K562 (cell line): ENCODE results near the gene DESI1. TPM values are rescaled to one million over a fixed set of nuclear protein-coding genes. Genes with fewer than 3 reads are reported as not detected.
A peak's percentile ranks its signal among the peaks of the same experiment; 100 is the strongest.

ENCODE experiments used
- ATAC-seq: fragments of 200-7000 bp; cut with Tn5 transposase; 3 replicates; pipeline ENCODE4 v1.9.1; 2020; ENCODE audit warnings: moderate library complexity
- BruUV-seq: library from RNA; stranded (reverse); fragments of 400-500 nt; replicated peaks from 2 replicates; lab custom pipeline; 2021; lab: Mats Ljungman, UMichigan
- CTCF ChIA-PET: fragments of 300-600 bp; formaldehyde crosslinking; extraction: SDS; loops from one replicate; lab custom pipeline; 2021; ENCODE audit warnings: low intra/inter-chr PET ratio; lab: Yijun Ruan, JAX
- POLR2A ChIA-PET: fragments of 300-600, 350-650 bp; sonication (Branson Sonifier 250); formaldehyde crosslinking; extraction: SDS; loops from one replicate; lab custom pipeline; 2021; ENCODE audit warnings: antibody characterized with exemption, inconsistent platforms; lab: Yijun Ruan, JAX
- DNase-seq, 4 experiments: peaks; one replicate each; pipeline versions ENCODE4 v3.0.0 to v3.0.0-alpha.2; 2011 to 2018; ENCODE audit warnings: low spot score in 3 of 4, mixed read lengths in 3 of 4; ENCODE audit errors: extremely low read depth in 1 of 4
- FAIRE-seq: peaks from 2 replicates; lab custom pipeline; 2011; peaks lifted over from hg19 to GRCh38; lab: Jason Lieb, UNC
- H2AFZ ChIP-seq: 2 replicates; pipeline ENCODE4 v1.6.0; 2011; ENCODE audit warnings: low read depth, low read length, control low read depth, inconsistent platforms
- H3K27ac ChIP-seq: fragments of 200-600 bp; 3 replicates; pipeline ENCODE4 v1.8.0; 2011; ENCODE audit warnings: low read depth, mild to moderate bottlenecking, control low read depth, inconsistent platforms, low read length, moderate library complexity, mixed read lengths; ENCODE audit errors: extremely low read depth
- H3K27me3 ChIP-seq, 2 experiments: fragments of 300-600 bp in 1 of 2; 2 replicates in 1 of 2; 3 replicates in 1 of 2; pipeline versions ENCODE4 v1.6.0 to v1.8.0; 2011; ENCODE audit warnings: inconsistent platforms in 2 of 2, low read length in 2 of 2, mild to moderate bottlenecking in 1 of 2, mixed read lengths in 1 of 2, moderate library complexity in 1 of 2; ENCODE audit not compliant: control insufficient read depth in 2 of 2, insufficient read depth in 2 of 2
- H3K36me3 ChIP-seq: fragments of 300-600 bp; 3 replicates; pipeline ENCODE4 v1.8.0; 2011; ENCODE audit warnings: mild to moderate bottlenecking, low read length, inconsistent platforms; ENCODE audit not compliant: control insufficient read depth, insufficient read depth
- H3K4me1 ChIP-seq, 2 experiments: fragments of 200-600 bp in 1 of 2; replicated peaks in 1 of 2; 2 replicates in 1 of 2; 3 replicates in 1 of 2; pipeline versions ENCODE4 v1.5.1 to v1.8.0; 2011; ENCODE audit warnings: inconsistent platforms in 2 of 2, low read length in 2 of 2, mild to moderate bottlenecking in 1 of 2, mixed read lengths in 1 of 2, moderate library complexity in 1 of 2; ENCODE audit not compliant: control insufficient read depth in 2 of 2, insufficient read depth in 2 of 2
- H3K4me2 ChIP-seq: 2 replicates; pipeline ENCODE4 v1.6.1; 2011; ENCODE audit warnings: low read length, control low read depth, inconsistent platforms, mixed read lengths; ENCODE audit not compliant: insufficient read depth
- H3K4me3 ChIP-seq: fragments of 200-600 bp; sonication (generic), shearing (Covaris generic); 2 replicates; pipeline ENCODE4 v1.5.1; 2016; ENCODE audit warnings: control low read depth, inconsistent platforms
- H3K79me2 ChIP-seq: fragments of 200-600 bp; 3 replicates; pipeline ENCODE4 v1.8.0; 2011; ENCODE audit warnings: low read length, inconsistent platforms; ENCODE audit not compliant: control insufficient read depth, insufficient read depth
- H3K9ac ChIP-seq, 2 experiments: 2 replicates each; pipeline versions ENCODE4 v1.6.0 to v1.6.1; 2011; ENCODE audit warnings: low read depth in 2 of 2, low read length in 2 of 2, control low read depth in 1 of 2, inconsistent platforms in 1 of 2, mild to moderate bottlenecking in 1 of 2, mixed read lengths in 1 of 2; ENCODE audit not compliant: insufficient read depth in 1 of 2
- H3K9me1 ChIP-seq: one replicate; pipeline ENCODE4 v1.6.0; 2011; ENCODE audit warnings: inconsistent platforms, mild to moderate bottlenecking, low read length, moderate library complexity; ENCODE audit not compliant: control insufficient read depth, insufficient read depth
- H3K9me3 ChIP-seq: replicated peaks from 2 replicates; pipeline ENCODE4 v1.5.1; 2011; ENCODE audit warnings: low read depth, low read length, inconsistent platforms; ENCODE audit not compliant: control insufficient read depth, insufficient read depth
- H4K20me1 ChIP-seq: replicated peaks from 2 replicates; pipeline ENCODE4 v1.6.1; 2011; ENCODE audit warnings: low read length, inconsistent platforms, mixed read lengths; ENCODE audit not compliant: control insufficient read depth, insufficient read depth
- CBFA2T3 ChIP-seq: fragments of 450-650 bp; IDR thresholded peaks from 2 replicates; pipeline ENCODE4 v1.6.1; 2017
- CTBP1 ChIP-seq: fragments of 450-650 bp; IDR thresholded peaks from 2 replicates; pipeline ENCODE4 v1.6.1; 2016; ENCODE audit warnings: borderline replicate concordance
- ESRRA ChIP-seq: fragments of 450-650 bp; IDR thresholded peaks from 2 replicates; pipeline ENCODE4 v1.6.1; 2014; ENCODE audit warnings: low read depth, mild to moderate bottlenecking, moderate library complexity, borderline replicate concordance
- FOSL1 ChIP-seq: fragments of 200-800 bp; sonication (Bioruptor generic); conservative IDR thresholded peaks from 2 replicates; pipeline ENCODE4 v1.6.1; 2016; ENCODE audit warnings: missing genetic modification characterization, missing compliant biosample characterization
- HDGF ChIP-seq: fragments of 450-650 bp; IDR thresholded peaks from 2 replicates; pipeline ENCODE4 v1.6.1; 2016
- MAZ ChIP-seq, 2 experiments: fragments of 450-650 bp in 1 of 2; sonication (generic) in 1 of 2; formaldehyde crosslinking; IDR thresholded peaks in 1 of 2; conservative IDR thresholded peaks in 1 of 2; 2 replicates each; pipeline versions ENCODE4 v1.4.0 to v1.5.0; 2020; ENCODE audit warnings: mild to moderate bottlenecking in 1 of 2, missing genetic modification reagents in 1 of 2
- RBM39 ChIP-seq: fragments of 200-400 bp; formaldehyde crosslinking; optimal IDR thresholded peaks from 2 replicates; pipeline ENCODE3; 2018; ENCODE audit warnings: low read depth, low read length
- SMARCE1 ChIP-seq: fragments of 450-650 bp; IDR thresholded peaks from 2 replicates; pipeline ENCODE4 v1.7.1; 2016; ENCODE audit warnings: mild to moderate bottlenecking
- SNIP1 ChIP-seq: fragments of 450-650 bp; IDR thresholded peaks from 2 replicates; pipeline ENCODE4 v1.7.1; 2017; ENCODE audit warnings: low read depth, mild to moderate bottlenecking
- TGIF2 ChIP-seq: sonication (generic); formaldehyde crosslinking; IDR thresholded peaks from 2 replicates; pipeline ENCODE4 v1.8.1; 2022; ENCODE audit warnings: mild to moderate bottlenecking, missing genetic modification reagents, moderate library complexity
- TOE1 ChIP-seq, 2 experiments: fragments of 450-650 bp in 1 of 2; sonication (generic) in 1 of 2; formaldehyde crosslinking in 1 of 2; IDR thresholded peaks; 2 replicates each; pipeline versions ENCODE4 v1.7.1 to v1.8.0; 2016 to 2022; ENCODE audit warnings: borderline replicate concordance in 2 of 2, mild to moderate bottlenecking in 2 of 2, antibody characterized with exemption in 1 of 2, inconsistent platforms in 1 of 2, low read depth in 1 of 2, missing genetic modification reagents in 1 of 2, moderate library complexity in 1 of 2
- ZFX ChIP-seq: sonication (generic); formaldehyde crosslinking; IDR thresholded peaks from 2 replicates; pipeline ENCODE4 v1.8.0; 2022; ENCODE audit warnings: mild to moderate bottlenecking, missing genetic modification reagents, moderate library complexity
- ZNF165 ChIP-seq: fragments of 250-450 bp; sonication (Bioruptor Pico); IDR thresholded peaks from 2 replicates; pipeline ENCODE4 v1.4.0; 2020; ENCODE audit warnings: borderline replicate concordance
- WGBS: fragments of 100-300 bp; shearing (Covaris generic); methylation state at CpG from one replicate; pipeline ENCODE4 v1.1.6; 2016; ENCODE audit warnings: low coverage, mixed read lengths; ENCODE audit not compliant: insufficient coverage; ENCODE audit errors: missing lambda C conversion rate; 5-methylcytosine and 5-hydroxymethylcytosine counted together
- in situ Hi-C: fragments of 300-500 bp; cut with MboI; formaldehyde crosslinking; loops from 4 replicates; pipeline ENCODE4 v1.15.0; 2018; ENCODE audit warnings: inconsistent platforms, mixed read lengths
- intact Hi-C: fragments of 100-400 bp; cut with micrococcal nuclease; formaldehyde crosslinking; loops from 2 replicates; pipeline ENCODE4 v1.14.2; 2022
- polyA plus RNA-seq, 8 experiments: library from polyadenylated mRNA; depleted of rRNA in 4 of 8; stranded (reverse) in 5 of 8; unstranded in 3 of 8; fragments of >200 nt; fragmentation: Nextera tagmentation in 2 of 8; fragmentation: Illumina TruSeq in 1 of 8; extraction: Ambion mirVana in 2 of 8; extraction: Trizol in 1 of 8; gene quantifications; 2 replicates each; pipeline versions ENCODE4 v1.2.1 to v1.2.3, GENCODE V29; 2011 to 2014; ENCODE audit warnings: inconsistent platforms in 1 of 8, missing spikeins in 1 of 8
- total RNA-seq, 7 experiments: library from RNA; depleted of rRNA in 6 of 7; stranded (reverse); fragments of >200 nt in 6 of 7; fragmentation: Illumina TruSeq in 2 of 7; extraction: Trizol in 2 of 7; gene quantifications; 2 replicates each; pipeline versions ENCODE4 v1.2.1 to v1.2.3, GENCODE V29; 2011 to 2021; ENCODE audit warnings: low replicate concordance in 1 of 7
- TF ChIP-seq, protein P1 (sequence below): fragments of 450-650 bp; IDR thresholded peaks from 2 replicates; pipeline ENCODE4 v1.6.1; 2017; ENCODE audit warnings: antibody characterized with exemption, mild to moderate bottlenecking

Gene DESI1
- total and polyA plus RNA-seq, 9 of the 15 experiments (the other 6 are each of a cell fraction or from before 2014, with no cell fraction given), result 7.2 to 45.9 (median 29.8) TPM

DNA sequence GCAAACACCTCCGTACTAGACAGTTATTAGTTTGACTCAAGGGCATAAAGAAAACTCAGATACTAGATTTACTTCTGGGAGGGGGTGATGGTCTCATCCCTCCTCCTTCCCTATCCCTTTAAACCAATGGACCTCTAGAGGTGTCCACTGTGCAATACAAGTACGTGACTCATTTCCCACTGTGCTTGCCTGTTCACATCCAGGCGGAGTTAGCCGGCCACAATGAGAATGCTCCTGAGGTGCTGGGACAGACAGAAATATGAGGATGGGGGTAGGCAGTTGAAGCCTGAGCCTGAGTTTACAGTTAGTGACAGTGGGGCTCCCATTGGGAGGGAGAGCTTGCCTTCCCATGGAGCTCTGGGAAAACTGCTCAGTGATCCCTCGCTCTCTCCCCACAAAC is 22.8 kb downstream of the DESI1 start (continued):
- TF ChIP-seq, protein P1, sequence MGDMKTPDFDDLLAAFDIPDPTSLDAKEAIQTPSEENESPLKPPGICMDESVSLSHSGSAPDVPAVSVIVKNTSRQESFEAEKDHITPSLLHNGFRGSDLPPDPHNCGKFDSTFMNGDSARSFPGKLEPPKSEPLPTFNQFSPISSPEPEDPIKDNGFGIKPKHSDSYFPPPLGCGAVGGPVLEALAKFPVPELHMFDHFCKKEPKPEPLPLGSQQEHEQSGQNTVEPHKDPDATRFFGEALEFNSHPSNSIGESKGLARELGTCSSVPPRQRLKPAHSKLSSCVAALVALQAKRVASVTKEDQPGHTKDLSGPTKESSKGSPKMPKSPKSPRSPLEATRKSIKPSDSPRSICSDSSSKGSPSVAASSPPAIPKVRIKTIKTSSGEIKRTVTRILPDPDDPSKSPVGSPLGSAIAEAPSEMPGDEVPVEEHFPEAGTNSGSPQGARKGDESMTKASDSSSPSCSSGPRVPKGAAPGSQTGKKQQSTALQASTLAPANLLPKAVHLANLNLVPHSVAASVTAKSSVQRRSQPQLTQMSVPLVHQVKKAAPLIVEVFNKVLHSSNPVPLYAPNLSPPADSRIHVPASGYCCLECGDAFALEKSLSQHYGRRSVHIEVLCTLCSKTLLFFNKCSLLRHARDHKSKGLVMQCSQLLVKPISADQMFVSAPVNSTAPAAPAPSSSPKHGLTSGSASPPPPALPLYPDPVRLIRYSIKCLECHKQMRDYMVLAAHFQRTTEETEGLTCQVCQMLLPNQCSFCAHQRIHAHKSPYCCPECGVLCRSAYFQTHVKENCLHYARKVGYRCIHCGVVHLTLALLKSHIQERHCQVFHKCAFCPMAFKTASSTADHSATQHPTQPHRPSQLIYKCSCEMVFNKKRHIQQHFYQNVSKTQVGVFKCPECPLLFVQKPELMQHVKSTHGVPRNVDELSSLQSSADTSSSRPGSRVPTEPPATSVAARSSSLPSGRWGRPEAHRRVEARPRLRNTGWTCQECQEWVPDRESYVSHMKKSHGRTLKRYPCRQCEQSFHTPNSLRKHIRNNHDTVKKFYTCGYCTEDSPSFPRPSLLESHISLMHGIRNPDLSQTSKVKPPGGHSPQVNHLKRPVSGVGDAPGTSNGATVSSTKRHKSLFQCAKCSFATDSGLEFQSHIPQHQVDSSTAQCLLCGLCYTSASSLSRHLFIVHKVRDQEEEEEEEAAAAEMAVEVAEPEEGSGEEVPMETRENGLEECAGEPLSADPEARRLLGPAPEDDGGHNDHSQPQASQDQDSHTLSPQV, result 0 out of 2 replicates have a peak, but pooled peaks have one; percentile 19
- TF ChIP-seq FOSL1 (tag), result peak; percentile 64

DNA sequence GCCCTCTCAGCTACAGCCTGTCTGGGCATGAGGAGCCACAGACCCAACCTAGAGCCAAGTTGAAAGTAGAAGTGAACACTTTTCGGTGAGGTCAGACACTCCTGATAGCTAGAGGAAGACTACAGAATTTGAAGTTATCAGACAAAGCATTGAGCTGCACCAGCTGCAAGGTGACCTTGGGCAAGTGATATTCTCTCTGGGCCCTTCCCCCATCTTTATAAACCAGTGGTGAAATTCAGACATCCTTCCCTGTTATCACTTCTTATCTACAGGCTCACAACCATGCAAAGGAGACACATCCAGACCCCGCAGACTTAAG is 23.2 kb downstream of the DESI1 start:
- H3K9me1 ChIP-seq, result peaks cover 6% of the 10 kb centered on the region
- H3K4me2 ChIP-seq, result peak overlapping the region; percentile 62
- H3K27ac ChIP-seq, result peak overlapping the region; percentile 68; the same call in 2 of the 3 replicates
- H2AFZ ChIP-seq, result no peak overlapping the region
- H3K9me3 ChIP-seq, result no peaks in the 10 kb centered on the region
- peaks cover 25% of the 10 kb centered on the region for H3K36me3 ChIP-seq
- ChIA-PET POLR2A (interaction anchor here (0.7 to 1.3 kb wide), 3 partner anchors 21 to 24 kb away, joined by 3 to 7 read pairs (median 3); no protein-coding TSS in a partner anchor), CTCF (interaction anchor here (0.7 kb wide), 1 partner anchor 44 kb away, joined by 3 read pairs; no protein-coding TSS in a partner anchor)
- H3K27me3 ChIP-seq, result no peaks in the 10 kb centered on the region
- no TSS peak for BruUV-seq
- WGBS, result 19% methylated on average over 2 of the region's 2 CpGs
- no peaks in the 10 kb centered on the region for H4K20me1 ChIP-seq
- no peaks in the 10 kb centered on the region for H3K79me2 ChIP-seq
- H3K4me1 ChIP-seq, result peaks cover 22 to 30% of the 10 kb centered on the region in 2 experiments
- H3K4me3 ChIP-seq, result no peak overlapping the region
- no peak for DNase-seq
- no peak for TF ChIP-seq ZNF165 (CRISPR knock-in tag)
- no peak for TF ChIP-seq SMARCE1
- no peak for TF ChIP-seq TGIF2 (CRISPR knock-in tag)
- TF ChIP-seq CBFA2T3, result peak; percentile 50
- TF ChIP-seq ESRRA, result peak; percentile 94
- TF ChIP-seq RBM39, result no peak
- TF ChIP-seq ZFX, result peak; percentile 3; the same call in 1 of the 2 replicates
- 0 out of 2 replicates have a peak, but pooled peaks have one; percentile 8 for TF ChIP-seq HDGF
- 0 out of 2 replicates have a peak, but pooled peaks have one; percentile 4 for TF ChIP-seq CTBP1
- TF ChIP-seq MAZ (CRISPR knock-in tag; conservative IDR thresholded peaks at IDR 0.05 in 1 of 2, IDR thresholded peaks at IDR 0.05 in 1 of 2), result no peak
- no peak for TF ChIP-seq TOE1 (IDR thresholded peaks at IDR 0.05; ENCODE audit: borderline replicate concordance)
- TF ChIP-seq TOE1 (CRISPR knock-in tag; IDR thresholded peaks at IDR 0.05; ENCODE audit: borderline replicate concordance, low read depth), result no peak
- no peak for TF ChIP-seq SNIP1
- H3K9ac ChIP-seq, result peak overlapping the region; percentile 51 to 84; a peak in 2 of 4 replicates
- ATAC-seq, result peak; percentile 33
- FAIRE-seq, result peak; percentile 65
- in situ Hi-C loops (no loop called here), intact Hi-C loops (loop anchor here (2.0 kb wide), 1 partner anchor 21 kb away; no protein-coding TSS in a partner anchor)
